Measurements from ENCODE around the gene MROH7.
"Not testable (repeated sequence)": the region's sequence is repeated elsewhere in the genome, so short reads cannot be mapped to it uniquely, and the experiment has no call there.

The MROH7 gene

DNA sequence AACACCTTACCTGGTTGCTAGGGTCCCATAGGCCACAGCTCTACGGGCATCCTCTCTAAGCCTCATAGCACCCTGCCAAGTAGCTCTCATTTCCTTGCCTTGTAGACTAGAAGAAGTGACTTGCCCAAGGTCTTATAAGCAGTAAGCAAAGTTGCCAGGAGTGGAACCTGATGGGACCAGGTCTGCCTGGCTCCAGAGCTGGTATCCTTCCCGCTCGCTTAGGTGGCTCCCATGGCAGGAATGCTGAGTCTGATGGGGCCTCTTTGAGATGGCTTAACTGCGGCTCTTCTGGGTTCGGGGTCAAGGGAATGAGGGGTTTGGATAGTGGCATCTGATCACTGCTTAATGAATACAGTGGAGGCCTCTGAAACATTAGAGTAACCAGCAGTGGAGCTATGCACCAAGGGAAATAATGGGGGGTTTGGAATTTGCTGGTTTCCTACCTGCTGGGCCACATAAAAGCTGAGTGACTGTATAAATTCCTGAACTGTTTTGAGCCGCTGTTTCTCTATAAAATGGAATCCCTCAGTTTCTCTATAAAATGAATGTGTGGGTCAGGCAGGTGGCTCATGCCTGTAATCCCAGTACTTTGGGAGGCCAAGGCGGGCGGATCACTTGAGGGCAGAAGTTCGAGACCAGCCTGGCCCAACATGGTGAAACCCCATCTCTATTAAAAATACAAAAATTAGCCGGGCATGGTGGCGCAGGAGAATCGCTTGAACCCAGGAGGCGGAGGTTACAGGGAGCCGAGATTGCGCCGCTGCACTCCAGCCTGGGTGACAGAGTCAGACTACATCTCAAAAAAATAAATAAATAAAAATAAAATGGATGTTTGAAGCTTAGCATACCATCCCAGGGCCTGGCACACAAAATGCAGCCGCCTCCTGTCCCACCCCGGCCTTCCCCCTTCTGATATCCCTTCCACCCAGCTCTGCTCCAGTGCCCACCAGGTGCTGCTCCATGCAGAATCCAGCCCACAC lies 30.7 kb upstream of the MROH7 start:
- no peak for DNase-seq

DNA sequence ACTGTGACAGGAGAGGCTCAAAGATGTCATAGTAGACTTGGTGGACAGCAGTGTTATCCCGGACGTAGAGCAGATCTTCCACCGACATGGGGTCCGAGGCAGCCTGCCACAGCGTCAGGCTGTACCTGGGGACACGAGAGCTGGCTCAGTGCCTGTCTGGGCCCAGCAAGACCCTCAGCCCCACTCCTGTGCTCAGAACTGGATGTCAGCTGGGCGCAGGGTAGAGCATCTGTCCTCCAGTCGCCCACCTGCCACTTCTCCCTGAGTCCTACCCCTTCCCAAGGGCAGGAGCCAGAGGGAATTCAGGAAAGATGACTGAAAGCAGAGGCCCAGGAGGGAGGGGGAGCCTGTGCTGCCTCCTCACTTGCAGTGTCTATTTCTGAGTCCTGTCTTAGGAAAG lies 30.0 kb upstream of the MROH7 start:
- no peak for DNase-seq

DNA sequence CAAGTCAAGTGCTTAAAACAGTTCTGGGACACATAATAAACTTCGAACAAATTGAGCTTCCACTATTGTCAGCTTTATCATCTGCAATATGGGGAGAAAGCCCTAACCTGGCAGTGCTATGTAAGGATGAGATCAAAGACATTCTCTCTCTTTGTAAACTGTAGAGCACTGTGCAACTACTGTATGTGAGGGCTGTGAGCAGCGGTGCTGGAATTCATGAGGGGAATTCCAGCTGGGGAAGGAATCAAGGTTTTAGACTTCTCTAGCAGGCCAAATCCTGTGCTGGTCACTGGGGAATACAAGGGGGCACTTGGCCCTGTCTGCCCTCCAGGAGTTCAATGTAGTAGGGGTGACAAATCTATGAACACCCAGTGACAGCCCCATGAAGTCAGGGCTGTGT lies 27.6 kb upstream of the MROH7 start:
- DNase-seq: no peak

DNA sequence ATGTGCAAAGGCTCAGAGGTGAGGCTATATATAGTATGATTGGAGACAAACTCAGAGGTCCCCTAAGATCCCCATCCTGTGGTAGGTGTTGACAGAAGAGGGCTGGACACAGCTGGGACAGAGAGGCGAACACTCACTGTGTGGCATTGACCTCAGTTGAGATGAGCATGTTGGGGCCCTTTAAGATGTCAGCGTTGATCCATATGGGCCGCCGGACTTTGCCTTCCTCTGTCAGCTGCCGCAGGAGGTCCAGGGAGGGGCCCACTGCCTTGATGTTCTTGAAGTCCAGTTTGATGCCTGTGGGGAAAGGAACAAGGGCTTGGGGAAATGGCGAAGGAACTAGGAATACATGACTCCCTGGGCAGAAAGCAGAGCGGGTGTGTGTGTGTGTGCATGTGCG lies 27.0 kb upstream of the MROH7 start:
- no peak for DNase-seq

DNA sequence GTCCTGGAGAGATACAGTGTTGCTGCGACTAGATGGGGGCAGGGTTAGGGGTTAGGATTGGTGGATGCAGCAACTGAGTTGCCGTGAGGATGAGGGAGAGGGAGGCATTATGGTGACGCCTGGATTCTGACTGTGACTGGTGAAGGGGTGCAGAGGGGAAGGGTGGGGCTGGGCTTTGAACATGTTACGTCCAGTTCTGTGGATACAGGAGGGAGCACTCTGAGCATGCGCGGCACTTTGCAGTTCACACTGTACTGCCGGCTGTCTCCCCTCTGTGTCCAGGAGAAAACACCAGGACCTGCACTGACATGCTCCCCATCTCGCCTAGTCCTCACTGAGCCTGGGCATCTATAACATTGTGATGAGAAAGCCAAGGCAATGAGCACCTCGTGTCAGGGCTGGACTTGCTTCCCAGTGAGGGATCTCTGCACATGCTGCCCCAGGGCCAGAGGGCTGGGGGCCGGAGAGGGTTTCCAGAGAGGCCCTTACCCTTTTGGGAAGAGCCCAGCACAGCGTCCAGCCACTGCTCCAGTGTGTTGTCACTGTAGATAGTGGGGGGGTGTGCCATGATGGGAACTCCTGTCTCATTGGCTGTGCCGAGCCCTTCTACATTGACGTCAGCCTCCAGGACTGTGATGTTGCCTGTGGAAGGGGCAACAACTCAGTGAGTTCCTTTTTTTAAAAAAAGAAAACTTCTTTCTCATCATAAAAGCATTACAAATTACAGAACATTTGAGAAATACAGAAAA lies 25.9 kb upstream of the MROH7 start:
- peak; percentile 68 for DNase-seq

DNA sequence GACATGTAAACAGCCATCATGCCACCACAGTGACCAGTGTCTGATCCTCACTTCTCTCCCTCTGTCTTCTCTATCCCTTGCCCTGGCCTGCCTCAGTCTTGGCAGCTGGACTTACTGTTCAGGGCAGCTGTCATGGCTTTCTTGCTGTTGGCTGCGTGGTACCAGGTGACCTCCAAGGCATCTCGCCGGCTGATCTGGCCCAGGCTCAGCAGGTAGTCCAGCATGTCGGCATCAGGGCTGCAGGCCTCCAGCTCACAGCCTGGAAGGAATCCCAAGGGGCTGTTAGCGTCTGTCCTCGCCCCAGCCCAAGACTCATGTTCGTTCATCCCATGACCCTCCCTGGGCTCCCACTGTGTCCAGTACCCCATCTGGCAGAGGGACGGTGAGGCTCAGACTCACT lies 21.8 kb upstream of the MROH7 start:
- no peak for DNase-seq

DNA sequence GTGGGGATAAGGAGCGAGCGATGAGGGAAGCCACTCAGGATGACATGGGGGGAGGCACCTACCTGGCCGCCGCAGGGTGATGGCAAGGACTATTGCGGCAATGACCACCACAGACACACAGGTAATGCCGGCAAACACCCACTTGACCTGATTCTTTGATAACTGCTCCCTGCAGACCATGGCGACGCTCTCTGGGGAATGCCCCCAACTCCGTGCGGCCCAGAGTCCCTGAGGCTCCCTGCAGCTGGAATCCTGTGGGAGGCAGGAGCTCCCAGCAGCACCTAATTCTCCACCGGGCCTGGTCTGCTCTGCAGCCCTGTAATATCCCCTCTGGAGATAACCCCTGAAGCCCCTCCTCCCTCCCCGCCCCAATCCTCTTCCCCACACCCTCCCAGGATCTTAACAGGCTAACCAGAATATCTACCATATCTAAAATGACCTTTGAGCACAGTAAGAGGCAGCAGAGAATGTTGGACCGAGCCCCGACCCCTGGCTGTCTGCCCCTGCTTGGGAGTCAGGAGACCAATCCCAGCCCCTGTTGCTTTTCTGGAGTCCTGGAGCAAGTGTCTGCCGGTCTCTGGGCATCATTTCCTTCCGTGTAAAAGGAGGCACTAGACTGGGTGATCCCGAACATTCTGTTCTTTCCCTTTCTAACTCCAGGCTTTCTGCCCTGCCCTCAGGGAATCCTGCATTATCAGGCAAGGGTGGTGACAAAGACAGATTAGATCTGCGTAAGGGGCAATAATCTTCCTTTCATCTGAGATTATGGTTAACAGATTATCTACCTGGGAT lies 18.2 kb upstream of the MROH7 start, which contains the start of gene FAM151A:
TSS of gene FAM151A (minus strand) at position 310 of the 792 bp plus-strand sequence. CDS start at position 180, 130 bp downstream.
- DNase-seq: no peak

DNA sequence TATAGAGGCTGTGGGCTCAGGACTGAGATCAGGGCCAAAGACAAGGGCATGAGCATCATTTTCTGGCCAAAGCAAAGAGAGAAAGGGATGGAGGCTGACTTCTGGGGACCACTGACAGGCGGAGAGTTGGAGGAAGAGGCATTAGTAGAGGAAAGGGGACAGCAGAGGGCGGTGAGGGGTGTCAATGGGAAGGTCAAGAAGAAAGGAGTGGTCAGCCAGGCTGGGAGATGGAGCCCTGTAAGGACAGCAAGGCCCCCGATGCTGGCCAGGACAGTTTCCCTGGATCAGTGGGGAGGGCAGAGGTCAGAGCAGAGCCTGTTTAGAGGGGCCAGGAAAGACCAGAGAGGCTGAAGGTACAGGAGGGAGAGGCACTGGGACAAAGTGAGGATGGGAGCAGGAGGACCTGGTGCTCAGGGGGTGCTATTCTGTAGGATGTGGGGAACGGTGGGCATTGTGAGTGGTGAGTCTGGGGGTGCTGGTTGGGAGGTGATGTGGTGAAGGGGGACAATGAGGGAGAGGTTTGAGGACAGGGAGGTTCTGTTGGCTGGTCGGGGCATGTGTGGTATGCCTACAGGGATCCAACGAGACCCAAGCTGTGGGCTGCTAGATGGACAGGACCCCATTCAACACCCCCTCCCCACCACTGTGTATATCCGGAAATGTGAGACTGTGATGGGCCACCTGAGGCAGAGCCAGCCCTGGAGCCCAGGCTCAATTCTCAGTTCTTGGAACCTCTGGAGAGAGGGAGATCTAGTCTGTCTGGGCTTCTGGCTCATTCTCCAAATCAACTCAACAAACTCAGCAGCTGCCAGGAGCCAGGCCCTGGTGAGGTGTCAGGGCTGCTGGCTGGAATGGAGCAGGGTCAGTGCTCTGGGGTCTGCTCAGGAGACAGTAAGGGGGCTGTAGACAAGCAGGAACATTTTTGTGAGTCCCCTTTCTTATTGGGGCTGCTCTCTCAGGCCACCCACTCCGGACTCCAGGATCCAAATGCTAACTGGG lies 16.8 kb upstream of the MROH7 start:
- DNase-seq: no peak

DNA sequence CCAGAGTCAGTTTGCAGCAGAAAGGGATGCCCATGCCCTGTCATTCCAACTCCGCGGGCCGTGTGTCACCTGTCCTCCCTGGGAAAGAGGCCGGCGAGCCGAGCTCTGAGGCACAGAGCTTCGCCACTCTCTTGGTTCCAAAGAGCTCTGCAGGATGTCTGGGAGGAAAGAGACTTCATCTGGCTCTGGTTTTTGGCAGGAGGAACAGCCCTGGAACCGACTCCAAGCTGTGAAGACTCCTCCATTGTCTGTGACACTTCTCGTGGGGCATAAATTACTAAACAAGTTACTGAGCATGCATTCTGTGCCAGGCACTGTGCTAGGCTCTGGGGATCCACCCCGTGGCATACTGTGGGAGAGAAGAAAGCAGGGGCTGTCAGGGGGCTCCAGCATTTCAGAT lies 14.4 kb upstream of the MROH7 start:
- no peak for DNase-seq

DNA sequence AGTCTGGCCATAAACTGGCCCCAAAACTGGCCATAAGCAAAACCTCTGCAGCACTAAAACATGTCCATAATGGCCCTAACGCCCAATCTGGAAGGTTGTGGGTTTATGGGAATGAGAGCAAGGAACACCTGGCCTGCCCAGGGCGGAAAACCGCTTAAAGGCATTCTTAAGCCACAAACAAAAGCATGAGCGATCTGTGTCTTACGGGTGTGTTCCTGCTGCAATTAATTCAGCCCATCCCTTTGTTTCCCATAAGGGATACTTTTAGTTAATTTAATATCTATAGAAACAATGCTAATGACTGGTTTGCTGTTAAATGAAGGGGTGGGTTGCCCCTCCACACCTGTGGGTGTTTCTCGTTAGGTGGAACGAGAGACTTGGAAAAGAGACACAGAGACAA lies 5.8 kb upstream of the MROH7 start:
- not testable (repeated sequence) for DNase-seq

DNA sequence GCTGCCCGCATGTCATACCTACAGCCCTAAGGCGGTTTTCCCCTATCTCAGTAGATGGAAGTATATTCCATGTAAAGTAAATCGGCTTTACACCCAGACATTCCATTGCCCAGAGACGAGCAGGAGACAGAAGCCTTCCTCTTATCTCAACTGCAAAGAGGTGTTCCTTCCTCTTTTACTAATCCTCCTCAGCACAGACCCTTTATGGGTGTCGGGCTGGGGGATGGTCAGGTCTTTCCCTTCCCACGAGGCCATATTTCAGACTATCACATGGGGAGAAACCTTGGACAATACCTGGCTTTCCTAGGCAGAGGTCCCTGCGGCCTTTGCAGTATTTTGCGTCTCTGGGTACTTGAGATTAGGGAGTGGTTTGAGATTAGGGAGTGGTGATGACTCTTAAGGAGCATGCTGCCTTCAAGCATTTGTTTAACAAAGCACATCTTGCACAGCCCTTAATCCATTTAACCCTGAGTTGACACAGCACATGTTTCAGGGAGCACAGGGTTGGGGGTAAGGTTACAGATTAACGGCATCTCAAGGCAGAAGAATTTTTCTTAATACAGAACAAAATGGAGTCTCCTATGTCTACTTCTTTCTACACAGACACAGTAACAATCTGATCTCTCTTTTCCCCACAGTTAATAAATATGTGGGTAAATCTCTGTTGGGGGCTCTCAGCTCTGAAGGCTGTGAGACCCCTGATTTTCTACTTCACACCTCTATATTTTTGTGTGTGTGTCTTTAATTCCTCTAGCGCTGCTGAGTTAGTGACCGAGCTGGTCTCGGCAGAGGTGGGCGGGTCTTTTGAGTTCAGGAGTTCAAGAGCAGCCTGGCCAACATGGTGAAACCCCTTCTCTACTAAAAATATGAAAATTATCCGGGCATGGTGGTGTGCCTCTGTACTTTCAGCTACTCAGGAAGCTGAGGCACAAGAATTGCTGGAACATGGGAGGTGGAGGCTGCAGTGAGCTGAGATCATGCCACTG lies 4.8 kb upstream of the MROH7 start:
- DNase-seq: not testable (repeated sequence)

DNA sequence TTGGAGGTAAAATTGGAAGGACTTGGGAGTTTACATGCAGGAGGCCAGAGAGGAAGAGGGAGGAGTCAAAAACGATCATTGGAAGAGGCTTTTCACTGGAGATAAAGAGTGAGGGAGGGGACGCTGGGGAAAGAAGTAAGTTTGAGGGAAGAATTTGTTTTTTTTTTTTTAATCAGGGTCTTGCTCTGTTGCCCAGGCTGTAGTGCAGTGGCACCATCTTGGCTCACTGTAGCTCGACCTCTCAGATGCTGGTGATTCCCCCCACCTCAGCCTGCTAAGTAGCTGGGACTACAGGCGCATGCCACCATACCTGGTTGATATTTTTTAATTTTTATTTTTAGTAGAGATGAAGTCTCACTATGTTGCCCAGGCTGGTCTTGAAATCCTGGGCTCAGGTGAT lies 1.2 kb upstream of the MROH7 start:
- no peak for DNase-seq

DNA sequence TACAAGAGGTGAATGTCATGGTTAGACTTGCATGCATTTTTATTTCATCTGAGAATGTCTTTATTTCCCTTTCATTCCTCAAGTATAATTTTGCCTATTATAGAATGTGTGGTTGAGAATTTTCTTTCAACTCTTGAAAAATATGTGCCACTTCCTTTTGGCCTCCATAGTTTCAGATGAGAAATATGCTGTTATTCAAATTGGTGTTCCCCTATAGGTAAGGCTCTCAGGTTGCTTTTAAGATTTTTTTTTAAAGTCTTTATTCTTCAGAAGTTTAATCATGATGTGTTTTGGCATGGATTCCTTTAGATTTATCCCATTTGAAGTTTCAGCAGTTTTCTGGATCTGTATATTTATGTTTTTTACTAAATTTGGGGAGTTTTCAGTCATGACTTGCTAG lies 2.1 kb downstream of the MROH7 start:
- DNase-seq: no peak

DNA sequence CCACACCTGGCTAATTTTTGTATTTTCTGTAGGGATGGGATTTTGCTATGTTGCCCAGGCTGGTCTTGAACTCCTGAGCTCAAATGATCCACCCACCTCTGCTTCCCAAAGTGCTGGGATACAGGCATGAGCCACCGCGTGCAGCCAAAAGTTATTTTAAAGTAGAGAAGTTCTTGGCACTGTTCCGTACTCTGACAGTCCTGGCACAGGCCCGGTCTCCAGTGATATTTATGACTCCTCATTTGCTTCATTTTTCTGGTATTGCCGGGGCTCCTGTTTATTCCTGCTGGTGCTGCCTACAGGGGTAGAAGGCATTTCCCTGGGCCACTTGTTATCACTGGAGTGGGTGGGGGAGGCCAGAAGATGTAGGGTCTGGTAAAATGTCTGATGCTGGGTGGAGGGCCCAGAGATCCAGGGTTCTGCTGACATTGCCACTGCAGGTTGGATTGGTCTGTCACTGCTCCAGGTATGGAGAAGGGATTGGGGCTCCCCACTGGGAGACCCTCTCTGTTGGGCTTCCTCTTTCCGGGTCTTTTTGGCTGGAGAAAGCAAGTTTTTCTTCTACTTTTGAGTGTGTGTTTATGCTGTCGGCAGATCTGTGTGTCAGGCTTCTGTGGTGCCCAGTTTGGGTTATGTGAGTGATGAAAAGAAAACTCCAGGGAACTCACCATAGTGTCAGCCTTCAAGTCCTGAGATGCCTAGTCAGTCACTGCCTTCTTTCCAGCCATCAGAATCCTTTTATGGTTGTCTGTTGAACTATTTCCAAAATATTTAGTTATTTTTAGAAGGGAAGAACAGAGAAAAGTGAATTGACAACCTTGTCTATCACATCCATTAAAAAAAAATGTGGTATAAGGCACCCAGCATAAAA lies 4.5 kb downstream of the MROH7 start:
- DNase-seq: no peak

DNA sequence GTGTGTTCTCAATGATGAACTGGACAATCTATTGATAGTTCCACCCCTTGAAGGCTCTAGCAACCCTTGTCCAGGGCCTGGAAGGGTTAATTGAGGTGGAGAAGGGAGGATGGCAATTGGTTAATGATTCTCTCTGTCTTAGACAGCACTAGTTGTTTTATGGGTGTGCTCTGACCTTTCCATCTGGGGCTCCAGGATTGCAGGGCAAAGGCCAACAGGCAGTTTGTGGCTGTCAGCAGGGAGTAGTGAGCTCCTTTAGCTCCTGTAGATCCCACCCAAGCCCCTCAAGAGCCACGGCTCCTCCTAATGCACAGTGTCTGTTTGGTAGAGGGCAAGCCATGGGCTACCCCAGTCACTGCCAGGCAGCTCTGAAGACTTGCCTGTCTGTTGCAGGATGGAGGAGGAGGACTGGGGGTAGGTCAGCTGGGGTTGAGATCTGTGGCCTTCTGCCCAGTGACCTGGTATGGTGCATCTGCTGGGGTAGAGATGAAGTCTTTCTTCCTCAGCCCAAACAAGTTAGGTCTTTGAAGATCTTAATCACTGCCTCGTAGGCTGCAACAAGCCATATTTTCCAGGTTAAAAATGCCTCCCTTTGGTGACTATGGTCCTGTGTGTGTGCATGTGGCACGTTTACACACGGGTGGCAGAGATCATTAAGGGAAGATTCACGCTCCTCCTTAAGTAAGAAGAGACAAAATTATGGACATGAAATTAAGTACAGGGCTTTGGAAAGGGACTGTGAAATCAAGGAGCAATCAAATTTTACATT lies 7.7 kb downstream of the MROH7 start:
- no peak for DNase-seq

DNA sequence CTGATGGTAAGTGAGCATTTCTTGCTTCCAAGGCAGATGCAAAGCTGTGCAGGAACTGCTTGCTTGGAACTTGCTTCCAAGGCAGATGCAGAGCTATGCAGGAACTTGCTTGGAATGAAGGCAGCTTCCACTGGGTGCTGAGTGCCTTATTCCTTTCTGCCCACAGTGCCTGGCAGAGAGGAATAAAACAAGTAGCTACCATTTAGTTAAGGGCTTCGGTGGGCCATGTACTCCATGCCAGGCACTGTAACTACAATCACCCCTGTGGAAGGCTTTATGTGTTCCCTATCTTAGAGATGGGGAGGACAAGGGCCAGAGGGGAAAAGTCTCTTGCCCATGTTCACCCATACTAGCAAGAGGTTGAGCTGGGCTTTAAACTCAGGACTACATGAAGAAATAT lies 8.3 kb downstream of the MROH7 start:
- no peak for DNase-seq

DNA sequence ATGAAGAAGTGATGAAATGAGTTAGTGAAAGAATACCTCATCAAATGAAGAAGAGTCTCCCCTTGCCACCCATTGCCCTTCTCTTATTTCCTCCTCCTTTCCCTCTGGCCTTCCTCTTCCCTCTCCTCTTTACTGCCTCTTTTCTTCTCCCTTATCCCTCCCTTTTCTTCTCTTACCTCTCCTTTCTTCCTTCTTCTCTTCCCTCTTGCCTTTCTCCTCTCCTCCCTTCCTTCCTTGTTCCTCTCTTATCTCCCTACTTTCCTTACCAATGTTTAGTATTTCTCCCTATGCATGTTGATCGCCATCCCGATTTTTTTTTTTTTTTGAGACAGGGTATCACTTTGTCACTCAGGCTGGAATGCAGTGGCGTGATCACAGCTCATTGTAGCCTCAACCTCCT lies 8.8 kb downstream of the MROH7 start:
- no peak for DNase-seq

DNA sequence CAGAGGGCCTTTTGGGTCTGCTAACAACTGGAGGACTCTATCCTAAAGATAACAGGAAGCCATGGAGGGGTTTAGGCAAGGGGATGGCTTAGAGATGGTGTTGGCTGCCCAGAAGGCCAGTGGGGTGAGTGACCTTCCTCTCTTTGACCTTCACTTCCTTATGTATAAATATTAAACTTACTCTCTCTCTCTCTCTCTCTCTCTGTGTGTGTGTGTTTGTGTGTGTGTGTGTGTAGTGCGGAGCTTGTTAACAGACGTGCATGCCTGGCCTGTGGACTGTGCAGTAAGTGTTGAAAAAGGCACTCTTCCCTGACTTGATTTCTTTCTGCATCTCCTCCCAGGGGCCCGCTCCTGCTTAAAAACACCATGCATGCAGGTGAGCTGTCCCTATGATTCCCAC lies 10.0 kb downstream of the MROH7 start:
- DNase-seq: no peak

DNA sequence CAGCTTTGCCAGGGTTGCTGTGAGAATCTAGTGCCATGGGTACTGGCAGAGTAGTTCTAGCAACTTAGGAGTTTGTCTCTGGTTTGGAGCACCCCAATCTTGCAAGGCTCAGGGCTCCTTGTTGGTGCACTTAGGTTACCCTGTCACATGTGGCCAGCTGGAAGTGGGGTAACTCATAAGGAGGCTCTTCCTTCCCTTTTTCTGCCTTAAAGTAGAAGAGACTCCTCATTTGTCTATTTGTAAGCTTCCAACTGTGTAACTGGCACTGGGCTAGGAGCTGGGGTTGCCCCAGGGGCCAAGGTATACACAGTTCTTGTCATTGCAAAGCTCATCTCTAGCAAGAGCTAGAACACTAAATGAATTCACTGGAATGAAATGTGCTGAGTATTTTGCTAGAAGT lies 10.6 kb downstream of the MROH7 start:
- DNase-seq: peak; percentile 74

Data from MV-4-11 (cell line).